Measurements from ENCODE around the gene RPL18A. TPM values are rescaled to one million over a fixed set of nuclear protein-coding genes. Genes with fewer than 3 reads are reported as not detected.

RPL18A gene
- total RNA-seq, 1 donor from 2014 or later: 767 TPM

DNA sequence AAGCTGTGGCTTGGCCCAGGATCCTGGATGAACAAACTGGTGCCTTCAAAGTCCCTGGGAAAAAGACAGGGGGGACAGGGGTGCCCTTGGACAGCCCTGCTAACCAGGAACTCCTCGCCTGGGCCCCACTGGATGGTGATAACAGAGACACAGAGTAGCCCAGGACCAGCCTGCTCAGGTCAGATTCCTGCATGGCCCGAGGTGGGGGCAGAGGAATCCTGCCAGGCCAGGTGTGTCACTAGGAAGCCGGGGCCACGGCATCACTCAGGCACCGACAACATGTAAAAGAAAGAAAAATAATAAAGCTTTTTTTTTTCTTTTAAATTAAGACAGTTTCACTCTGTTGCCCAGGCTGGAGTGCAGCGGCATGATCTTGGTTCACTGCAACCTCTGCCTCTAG is 5.6 kb upstream of the RPL18A start:
- Histone ChIP-seq H3K4me1 (no peaks in the 10 kb centered on the region), H3K4me3 (no peak overlapping the region), H3K9me3 (replicated peaks) (no peaks in the 10 kb centered on the region), H3K27me3 (ENCODE audit: low read depth) (peaks cover 18% of the 10 kb centered on the region), H3K27ac (replicated peaks) (no peak overlapping the region), H3K36me3 (no peaks in the 10 kb centered on the region)
- TF ChIP-seq, protein P1, sequence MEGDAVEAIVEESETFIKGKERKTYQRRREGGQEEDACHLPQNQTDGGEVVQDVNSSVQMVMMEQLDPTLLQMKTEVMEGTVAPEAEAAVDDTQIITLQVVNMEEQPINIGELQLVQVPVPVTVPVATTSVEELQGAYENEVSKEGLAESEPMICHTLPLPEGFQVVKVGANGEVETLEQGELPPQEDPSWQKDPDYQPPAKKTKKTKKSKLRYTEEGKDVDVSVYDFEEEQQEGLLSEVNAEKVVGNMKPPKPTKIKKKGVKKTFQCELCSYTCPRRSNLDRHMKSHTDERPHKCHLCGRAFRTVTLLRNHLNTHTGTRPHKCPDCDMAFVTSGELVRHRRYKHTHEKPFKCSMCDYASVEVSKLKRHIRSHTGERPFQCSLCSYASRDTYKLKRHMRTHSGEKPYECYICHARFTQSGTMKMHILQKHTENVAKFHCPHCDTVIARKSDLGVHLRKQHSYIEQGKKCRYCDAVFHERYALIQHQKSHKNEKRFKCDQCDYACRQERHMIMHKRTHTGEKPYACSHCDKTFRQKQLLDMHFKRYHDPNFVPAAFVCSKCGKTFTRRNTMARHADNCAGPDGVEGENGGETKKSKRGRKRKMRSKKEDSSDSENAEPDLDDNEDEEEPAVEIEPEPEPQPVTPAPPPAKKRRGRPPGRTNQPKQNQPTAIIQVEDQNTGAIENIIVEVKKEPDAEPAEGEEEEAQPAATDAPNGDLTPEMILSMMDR (IDR thresholded peaks at IDR 0.05; ENCODE audit: borderline replicate concordance): no peak
- intact Hi-C loops (cut with micrococcal nuclease): no loop called here
- DNase-seq: no peak

DNA sequence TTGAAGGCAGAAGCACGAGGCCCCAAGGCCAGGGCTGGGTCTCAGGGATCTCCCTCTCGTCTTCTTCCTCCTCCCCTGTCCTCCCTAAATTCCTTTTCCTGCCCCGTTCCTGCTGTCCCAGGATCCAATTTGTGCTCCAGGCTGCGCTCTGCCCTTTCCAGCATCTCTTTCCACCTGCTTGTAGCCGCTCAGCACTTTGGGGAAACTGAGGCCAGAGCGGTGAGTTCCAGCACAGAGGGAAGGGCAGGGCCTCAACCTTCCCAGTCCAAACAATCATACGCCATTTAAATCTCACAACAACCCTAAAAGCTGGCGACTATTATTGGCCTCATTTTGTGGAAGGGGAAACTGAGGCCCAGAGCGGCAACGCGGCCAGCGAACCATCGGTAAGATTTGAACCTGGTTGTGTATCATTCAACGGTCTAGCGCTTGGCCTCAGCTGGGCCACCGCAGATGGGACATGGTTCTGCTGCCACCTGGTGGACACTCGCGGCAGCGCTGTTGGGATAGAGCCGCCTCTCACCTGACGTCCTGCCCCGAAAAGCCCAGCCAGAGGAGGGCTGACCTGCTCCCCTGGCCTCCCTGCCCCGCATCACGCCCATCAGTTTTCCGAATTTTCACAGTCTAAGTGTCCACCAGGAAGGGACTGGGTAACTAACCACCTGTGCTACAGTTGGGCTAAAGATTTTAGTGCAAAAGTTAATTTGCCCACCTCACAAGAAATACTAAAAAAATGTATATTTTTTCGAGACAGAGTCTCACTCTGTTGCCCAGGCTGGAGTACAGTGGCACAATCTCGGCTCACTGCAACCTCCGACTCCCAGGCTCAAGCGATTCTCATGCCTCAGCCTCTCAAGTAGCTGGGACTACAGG is 4.2 kb upstream of the RPL18A start:
- Histone ChIP-seq H3K4me3 (no peak overlapping the region), H3K36me3 (no peaks in the 10 kb centered on the region), H3K9me3 (replicated peaks) (no peaks in the 10 kb centered on the region), H3K27me3 (ENCODE audit: low read depth) (peaks cover 8% of the 10 kb centered on the region), H3K4me1 (peaks cover 8% of the 10 kb centered on the region), H3K27ac (replicated peaks) (no peak overlapping the region)
- intact Hi-C loops (cut with micrococcal nuclease): no loop called here
- TF ChIP-seq, protein P1 (IDR thresholded peaks at IDR 0.05; ENCODE audit: borderline replicate concordance): peak; percentile 99
- DNase-seq: peak; percentile 85

DNA sequence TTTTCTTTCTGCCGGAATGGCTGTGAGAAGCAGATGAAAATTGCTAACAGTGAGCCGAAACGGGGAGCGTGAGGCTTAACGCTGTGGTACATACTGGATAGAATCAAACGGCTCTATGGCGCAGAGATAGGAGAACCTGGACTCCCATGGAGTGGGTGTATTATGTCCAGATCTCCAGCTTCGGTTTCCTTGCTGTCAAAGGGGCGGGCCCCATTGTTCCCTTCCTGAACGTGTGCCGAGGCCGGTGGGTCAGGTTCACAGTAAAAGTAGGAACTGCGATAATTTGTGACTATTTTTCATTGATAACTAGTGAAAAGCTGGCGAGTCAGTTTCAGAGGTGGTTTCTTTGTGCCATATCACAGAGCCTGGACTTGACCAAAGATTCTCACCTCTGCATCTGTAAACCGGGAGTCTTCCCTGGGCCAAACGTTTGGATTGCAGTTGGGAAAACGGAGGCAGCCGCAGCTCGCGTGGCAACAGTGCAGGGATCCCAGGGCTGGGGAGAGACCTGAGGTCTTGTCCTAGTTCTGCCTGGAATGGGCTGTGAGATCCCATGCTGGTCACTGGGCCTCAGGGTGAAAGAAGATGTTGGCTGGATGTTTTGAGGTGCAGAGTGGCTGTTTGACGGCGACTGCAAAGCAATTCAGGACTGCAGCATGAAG is 752 bp downstream of the RPL18A start:
- Histone ChIP-seq H3K9me3 (replicated peaks) (no peaks in the 10 kb centered on the region), H3K27ac (replicated peaks) (peak overlapping the region; percentile 89), H3K27me3 (ENCODE audit: low read depth) (no peaks in the 10 kb centered on the region), H3K36me3 (peaks cover 42% of the 10 kb centered on the region), H3K4me3 (peak overlapping the region; percentile 88), H3K4me1 (peaks cover 36% of the 10 kb centered on the region)
- TF ChIP-seq, protein P1 (IDR thresholded peaks at IDR 0.05; ENCODE audit: borderline replicate concordance): no peak
- no peak for DNase-seq
- intact Hi-C loops (cut with micrococcal nuclease): no loop called here

DNA sequence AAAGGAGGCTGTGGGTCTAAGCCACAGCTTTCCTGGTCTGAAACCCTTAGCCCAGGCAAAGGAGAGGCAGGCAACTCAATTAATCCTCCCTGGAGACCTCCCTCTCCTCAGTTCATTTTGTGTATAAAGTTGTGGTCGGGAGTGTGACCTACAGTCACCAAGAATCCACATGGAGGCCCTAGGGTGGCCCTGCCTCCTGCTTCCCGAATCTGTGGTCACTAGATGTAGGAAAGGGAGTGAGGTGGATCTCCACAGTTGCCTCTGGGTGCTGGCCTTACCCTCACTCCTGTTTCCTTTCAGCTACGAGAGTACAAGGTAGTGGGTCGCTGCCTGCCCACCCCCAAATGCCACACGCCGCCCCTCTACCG is 1.3 kb downstream of the RPL18A start:
- Histone ChIP-seq H3K27ac (replicated peaks) (peak overlapping the region; percentile 89), H3K4me1 (peaks cover 36% of the 10 kb centered on the region), H3K36me3 (peaks cover 46% of the 10 kb centered on the region), H3K9me3 (replicated peaks) (no peaks in the 10 kb centered on the region), H3K4me3 (peak overlapping the region; percentile 88), H3K27me3 (ENCODE audit: low read depth) (no peaks in the 10 kb centered on the region)
- no peak for DNase-seq
- TF ChIP-seq, protein P1 (IDR thresholded peaks at IDR 0.05; ENCODE audit: borderline replicate concordance): no peak
- intact Hi-C loops (cut with micrococcal nuclease): no loop called here

DNA sequence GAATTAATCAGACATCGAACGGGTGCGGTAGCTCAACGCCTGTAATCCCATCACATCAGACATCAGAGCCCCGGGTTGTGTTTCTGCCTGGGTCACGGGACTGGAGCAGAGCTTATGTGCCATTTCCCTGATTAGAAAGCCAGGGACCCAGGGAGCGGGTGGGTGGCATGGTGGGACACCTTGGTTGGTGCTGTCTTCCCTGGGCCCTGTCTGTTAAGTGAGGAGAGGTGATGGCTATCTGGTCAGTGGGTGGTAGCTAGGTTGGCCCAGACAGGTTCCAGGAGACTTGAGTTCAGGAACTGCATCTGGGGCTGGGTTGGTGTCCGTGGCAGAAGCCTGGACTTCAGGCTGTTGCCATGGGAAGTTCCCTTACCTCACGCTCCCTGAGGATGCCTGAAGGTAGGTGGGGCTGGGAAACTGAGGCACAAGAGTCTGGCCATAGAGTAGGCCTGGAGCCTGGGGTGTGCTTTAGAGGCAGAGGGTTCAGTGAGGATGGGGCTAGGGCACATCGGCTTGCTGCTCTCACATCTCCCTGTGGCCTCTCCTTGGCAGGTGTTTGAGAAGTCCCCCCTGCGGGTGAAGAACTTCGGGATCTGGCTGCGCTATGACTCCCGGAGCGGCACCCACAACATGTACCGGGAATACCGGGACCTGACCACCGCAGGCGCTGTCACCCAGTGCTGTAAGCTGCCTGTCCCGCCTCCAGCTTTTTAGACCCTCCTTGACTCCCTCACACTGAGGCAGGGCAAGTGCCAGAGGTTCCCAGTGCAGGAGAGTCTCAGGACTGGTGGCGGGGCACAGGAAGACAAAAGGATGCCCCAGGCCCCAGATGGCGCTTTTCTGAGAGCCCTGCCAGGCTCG is 2.1 kb downstream of the RPL18A start:
- peak overlapping the region; percentile 88 for H3K4me3 ChIP-seq
- TF ChIP-seq, protein P1 (IDR thresholded peaks at IDR 0.05; ENCODE audit: borderline replicate concordance): no peak
- no peaks in the 10 kb centered on the region for H3K27me3 ChIP-seq (ENCODE audit: low read depth)
- H3K9me3 ChIP-seq (replicated peaks): no peaks in the 10 kb centered on the region
- no peak for DNase-seq
- peaks cover 36% of the 10 kb centered on the region for H3K4me1 ChIP-seq
- no peak overlapping the region for H3K27ac ChIP-seq (replicated peaks)
- intact Hi-C loops (cut with micrococcal nuclease): no loop called here
- peaks cover 46% of the 10 kb centered on the region for H3K36me3 ChIP-seq
